ENCODE measurements around the gene RPS16.

DNA sequence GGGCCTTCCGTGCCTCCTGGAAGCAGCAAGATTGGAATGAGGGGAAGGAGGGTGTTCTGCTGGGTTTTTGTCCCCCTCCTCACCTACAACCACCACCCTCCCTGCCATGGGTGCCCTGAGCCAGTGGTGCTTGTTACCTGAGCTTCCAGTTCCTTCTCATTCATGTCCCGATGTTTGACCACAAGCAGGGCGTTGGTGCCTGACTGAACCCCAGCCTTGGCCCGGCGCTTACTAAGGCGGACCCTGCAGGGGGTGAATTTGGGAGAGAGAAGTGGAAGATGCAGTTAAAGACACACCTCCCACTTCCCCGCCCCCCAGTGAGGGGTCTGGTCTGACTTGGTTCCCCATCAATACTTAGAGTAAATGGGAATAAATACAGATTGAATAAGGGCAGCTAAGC, 49.2 kb downstream of the RPS16 start:
- TF ChIP-seq EZH2phosphoT487 (IDR thresholded peaks at IDR 0.05; ENCODE audit: unreplicated experiment) (no peak), POLR2AphosphoS5 (IDR thresholded peaks at IDR 0.05; ENCODE audit: low read depth) (no peak; the same call in 1 of the 2 replicates), REST (IDR thresholded peaks at IDR 0.05; ENCODE audit: unreplicated experiment) (no peak), EZH2 (IDR thresholded peaks at IDR 0.05; ENCODE audit: low read depth, unreplicated experiment) (no peak)
- TF ChIP-seq, protein P1, sequence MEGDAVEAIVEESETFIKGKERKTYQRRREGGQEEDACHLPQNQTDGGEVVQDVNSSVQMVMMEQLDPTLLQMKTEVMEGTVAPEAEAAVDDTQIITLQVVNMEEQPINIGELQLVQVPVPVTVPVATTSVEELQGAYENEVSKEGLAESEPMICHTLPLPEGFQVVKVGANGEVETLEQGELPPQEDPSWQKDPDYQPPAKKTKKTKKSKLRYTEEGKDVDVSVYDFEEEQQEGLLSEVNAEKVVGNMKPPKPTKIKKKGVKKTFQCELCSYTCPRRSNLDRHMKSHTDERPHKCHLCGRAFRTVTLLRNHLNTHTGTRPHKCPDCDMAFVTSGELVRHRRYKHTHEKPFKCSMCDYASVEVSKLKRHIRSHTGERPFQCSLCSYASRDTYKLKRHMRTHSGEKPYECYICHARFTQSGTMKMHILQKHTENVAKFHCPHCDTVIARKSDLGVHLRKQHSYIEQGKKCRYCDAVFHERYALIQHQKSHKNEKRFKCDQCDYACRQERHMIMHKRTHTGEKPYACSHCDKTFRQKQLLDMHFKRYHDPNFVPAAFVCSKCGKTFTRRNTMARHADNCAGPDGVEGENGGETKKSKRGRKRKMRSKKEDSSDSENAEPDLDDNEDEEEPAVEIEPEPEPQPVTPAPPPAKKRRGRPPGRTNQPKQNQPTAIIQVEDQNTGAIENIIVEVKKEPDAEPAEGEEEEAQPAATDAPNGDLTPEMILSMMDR (conservative IDR thresholded peaks at IDR 0.05; ENCODE audit: low read depth in 2 of 2), result no peak

Data from GM23338 (cell line).